Measurements from ENCODE around the gene ANKRD40CL.

- TF ChIP-seq CTCF (IDR thresholded peaks at IDR 0.05) (no peak), POLR2A (IDR thresholded peaks at IDR 0.05) (no peak), POLR2AphosphoS5 (IDR thresholded peaks at IDR 0.05; ENCODE audit: insufficient read depth in 1 of 2, low read depth in 1 of 2) (no peak)
Measured at GRCh38 chr17:50764734-50765149, 2.6 kb downstream of the ANKRD40CL start.
